ENCODE measurements around the gene FOXP1. TPM values are rescaled to one million over a fixed set of nuclear protein-coding genes. Genes with fewer than 3 reads are reported as not detected.

FOXP1 gene
- total RNA-seq, 1 experiment from 2014 or later = 2.9 TPM

DNA sequence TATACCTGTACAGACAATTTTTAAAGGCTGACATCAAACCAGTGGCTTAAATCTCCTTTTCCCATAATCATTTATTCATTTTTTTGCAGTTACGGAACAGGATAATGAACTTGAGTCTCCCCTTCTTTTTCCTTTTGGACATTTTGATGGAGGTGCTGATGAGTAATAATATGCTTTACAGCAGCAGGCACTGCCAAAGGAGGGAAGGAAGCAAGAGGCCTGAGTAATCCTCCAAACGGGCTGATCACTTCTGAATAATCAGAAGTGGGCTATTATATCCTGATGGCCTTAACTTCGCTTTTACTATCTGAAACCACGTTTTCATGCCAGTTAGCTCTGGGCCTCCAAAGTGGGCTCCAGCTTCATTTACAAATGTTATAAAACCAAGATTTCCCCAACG is 527.2 kb downstream of the FOXP1 start:
- in situ Hi-C loops (cut with HindIII; ENCODE audit: low pct_unique_long_range_greater_than_20kb, low sequenced_read_pairs) (no loop called here), intact Hi-C loops (cut with micrococcal nuclease; ENCODE audit: unreplicated experiment) (no loop called here)
- Histone ChIP-seq H3K27me3 (ENCODE audit: control insufficient read depth, insufficient read depth, low read length) (no peaks in the 10 kb centered on the region), H3K36me3 (ENCODE audit: control insufficient read depth, insufficient read depth, low read length) (no peaks in the 10 kb centered on the region), H3K4me1 (ENCODE audit: control insufficient read depth, insufficient read depth, low read length) (no peaks in the 10 kb centered on the region), H3K4me3 (ENCODE audit: low read depth in 2 of 2, low read length in 2 of 2) (no peak overlapping the region), H3K9me3 (ENCODE audit: control insufficient read depth, insufficient read depth, low read depth, low read length) (no peaks in the 10 kb centered on the region), H3K27ac (ENCODE audit: low read length) (no peak overlapping the region)
- DNase-seq (ENCODE audit: low read depth, low spot score) = no peak
- ChIA-PET CTCF (no interaction called here), POLR2A (interaction anchor here (0.6 kb wide), 1 partner anchor 12 kb away, joined by 5 read pairs; no protein-coding TSS in a partner anchor)
- ATAC-seq = no peak
- TF ChIP-seq SIN3A (IDR thresholded peaks at IDR 0.05; ENCODE audit: borderline replicate concordance, insufficient read depth, low read depth, low read length) (no peak), POLR2AphosphoS5 (IDR thresholded peaks at IDR 0.05; ENCODE audit: low read depth, low read length) (no peak)
- no TSS peak for BruUV-seq (replicated peaks)

- intact Hi-C loops (cut with micrococcal nuclease; ENCODE audit: unreplicated experiment) = no loop called here
Observed at GRCh38 chr3:71055257-71056001, 528.1 kb downstream of the FOXP1 start.

More at GRCh38 chr3:71055257-71056001, 528.1 kb downstream of the FOXP1 start:
- ChIA-PET POLR2A (interaction anchor here (0.7 kb wide), 1 partner anchor 864 kb away, joined by 5 read pairs; no protein-coding TSS in a partner anchor), CTCF (interaction anchor here (0.6 kb wide), 1 partner anchor 208 kb away, joined by 5 read pairs; no protein-coding TSS in a partner anchor)
- Histone ChIP-seq H3K27ac (ENCODE audit: low read length) (no peak overlapping the region), H3K4me3 (ENCODE audit: low read depth in 2 of 2, low read length in 2 of 2) (no peak overlapping the region), H3K27me3 (ENCODE audit: control insufficient read depth, insufficient read depth, low read length) (no peaks in the 10 kb centered on the region), H3K36me3 (ENCODE audit: control insufficient read depth, insufficient read depth, low read length) (no peaks in the 10 kb centered on the region), H3K4me1 (ENCODE audit: control insufficient read depth, insufficient read depth, low read length) (no peaks in the 10 kb centered on the region), H3K9me3 (ENCODE audit: control insufficient read depth, insufficient read depth, low read depth, low read length) (no peaks in the 10 kb centered on the region)
- TF ChIP-seq TCF7L2 (IDR thresholded peaks at IDR 0.05; ENCODE audit: low read depth, low read length) (no peak), POLR2AphosphoS5 (IDR thresholded peaks at IDR 0.05; ENCODE audit: low read depth, low read length) (no peak), SIN3A (IDR thresholded peaks at IDR 0.05; ENCODE audit: borderline replicate concordance, insufficient read depth, low read depth, low read length) (no peak)
- TF ChIP-seq, protein P1, sequence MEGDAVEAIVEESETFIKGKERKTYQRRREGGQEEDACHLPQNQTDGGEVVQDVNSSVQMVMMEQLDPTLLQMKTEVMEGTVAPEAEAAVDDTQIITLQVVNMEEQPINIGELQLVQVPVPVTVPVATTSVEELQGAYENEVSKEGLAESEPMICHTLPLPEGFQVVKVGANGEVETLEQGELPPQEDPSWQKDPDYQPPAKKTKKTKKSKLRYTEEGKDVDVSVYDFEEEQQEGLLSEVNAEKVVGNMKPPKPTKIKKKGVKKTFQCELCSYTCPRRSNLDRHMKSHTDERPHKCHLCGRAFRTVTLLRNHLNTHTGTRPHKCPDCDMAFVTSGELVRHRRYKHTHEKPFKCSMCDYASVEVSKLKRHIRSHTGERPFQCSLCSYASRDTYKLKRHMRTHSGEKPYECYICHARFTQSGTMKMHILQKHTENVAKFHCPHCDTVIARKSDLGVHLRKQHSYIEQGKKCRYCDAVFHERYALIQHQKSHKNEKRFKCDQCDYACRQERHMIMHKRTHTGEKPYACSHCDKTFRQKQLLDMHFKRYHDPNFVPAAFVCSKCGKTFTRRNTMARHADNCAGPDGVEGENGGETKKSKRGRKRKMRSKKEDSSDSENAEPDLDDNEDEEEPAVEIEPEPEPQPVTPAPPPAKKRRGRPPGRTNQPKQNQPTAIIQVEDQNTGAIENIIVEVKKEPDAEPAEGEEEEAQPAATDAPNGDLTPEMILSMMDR (IDR thresholded peaks at IDR 0.05) = no peak
- TF ChIP-seq, protein P2, sequence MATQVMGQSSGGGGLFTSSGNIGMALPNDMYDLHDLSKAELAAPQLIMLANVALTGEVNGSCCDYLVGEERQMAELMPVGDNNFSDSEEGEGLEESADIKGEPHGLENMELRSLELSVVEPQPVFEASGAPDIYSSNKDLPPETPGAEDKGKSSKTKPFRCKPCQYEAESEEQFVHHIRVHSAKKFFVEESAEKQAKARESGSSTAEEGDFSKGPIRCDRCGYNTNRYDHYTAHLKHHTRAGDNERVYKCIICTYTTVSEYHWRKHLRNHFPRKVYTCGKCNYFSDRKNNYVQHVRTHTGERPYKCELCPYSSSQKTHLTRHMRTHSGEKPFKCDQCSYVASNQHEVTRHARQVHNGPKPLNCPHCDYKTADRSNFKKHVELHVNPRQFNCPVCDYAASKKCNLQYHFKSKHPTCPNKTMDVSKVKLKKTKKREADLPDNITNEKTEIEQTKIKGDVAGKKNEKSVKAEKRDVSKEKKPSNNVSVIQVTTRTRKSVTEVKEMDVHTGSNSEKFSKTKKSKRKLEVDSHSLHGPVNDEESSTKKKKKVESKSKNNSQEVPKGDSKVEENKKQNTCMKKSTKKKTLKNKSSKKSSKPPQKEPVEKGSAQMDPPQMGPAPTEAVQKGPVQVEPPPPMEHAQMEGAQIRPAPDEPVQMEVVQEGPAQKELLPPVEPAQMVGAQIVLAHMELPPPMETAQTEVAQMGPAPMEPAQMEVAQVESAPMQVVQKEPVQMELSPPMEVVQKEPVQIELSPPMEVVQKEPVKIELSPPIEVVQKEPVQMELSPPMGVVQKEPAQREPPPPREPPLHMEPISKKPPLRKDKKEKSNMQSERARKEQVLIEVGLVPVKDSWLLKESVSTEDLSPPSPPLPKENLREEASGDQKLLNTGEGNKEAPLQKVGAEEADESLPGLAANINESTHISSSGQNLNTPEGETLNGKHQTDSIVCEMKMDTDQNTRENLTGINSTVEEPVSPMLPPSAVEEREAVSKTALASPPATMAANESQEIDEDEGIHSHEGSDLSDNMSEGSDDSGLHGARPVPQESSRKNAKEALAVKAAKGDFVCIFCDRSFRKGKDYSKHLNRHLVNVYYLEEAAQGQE (IDR thresholded peaks at IDR 0.05; ENCODE audit: insufficient read depth in 1 of 2, low read depth in 2 of 2, low read length in 1 of 2) = no peak
- in situ Hi-C loops (cut with HindIII; ENCODE audit: low pct_unique_long_range_greater_than_20kb, low sequenced_read_pairs) = no loop called here
- no peak for ATAC-seq
- no TSS peak for BruUV-seq (replicated peaks)
- no peak for DNase-seq (ENCODE audit: low read depth, low spot score)

Data from Panc1 (cell line).